Neural cell (in vitro differentiated cells): ENCODE results near the gene SHROOM4.

Experiments
- TAF1 ChIP-seq: IDR thresholded peaks from 2 replicates; pipeline ENCODE4 v1.6.1; 2012; ENCODE audit warnings: low read depth
- TF ChIP-seq, protein P1 (sequence below): IDR thresholded peaks from 2 replicates; pipeline ENCODE4 v1.6.1; 2012; ENCODE audit warnings: borderline replicate concordance
- TF ChIP-seq, protein P2 (sequence below): fragments of 450-650 bp; IDR thresholded peaks from 2 replicates; pipeline ENCODE4 v1.5.1; 2014; ENCODE audit warnings: antibody characterized with exemption, mild to moderate bottlenecking, moderate library complexity; ENCODE audit not compliant: poor library complexity, severe bottlenecking

GRCh38 chrX:50613846-50614245 lies 200.1 kb downstream of the SHROOM4 start:
- TF ChIP-seq, protein P1, sequence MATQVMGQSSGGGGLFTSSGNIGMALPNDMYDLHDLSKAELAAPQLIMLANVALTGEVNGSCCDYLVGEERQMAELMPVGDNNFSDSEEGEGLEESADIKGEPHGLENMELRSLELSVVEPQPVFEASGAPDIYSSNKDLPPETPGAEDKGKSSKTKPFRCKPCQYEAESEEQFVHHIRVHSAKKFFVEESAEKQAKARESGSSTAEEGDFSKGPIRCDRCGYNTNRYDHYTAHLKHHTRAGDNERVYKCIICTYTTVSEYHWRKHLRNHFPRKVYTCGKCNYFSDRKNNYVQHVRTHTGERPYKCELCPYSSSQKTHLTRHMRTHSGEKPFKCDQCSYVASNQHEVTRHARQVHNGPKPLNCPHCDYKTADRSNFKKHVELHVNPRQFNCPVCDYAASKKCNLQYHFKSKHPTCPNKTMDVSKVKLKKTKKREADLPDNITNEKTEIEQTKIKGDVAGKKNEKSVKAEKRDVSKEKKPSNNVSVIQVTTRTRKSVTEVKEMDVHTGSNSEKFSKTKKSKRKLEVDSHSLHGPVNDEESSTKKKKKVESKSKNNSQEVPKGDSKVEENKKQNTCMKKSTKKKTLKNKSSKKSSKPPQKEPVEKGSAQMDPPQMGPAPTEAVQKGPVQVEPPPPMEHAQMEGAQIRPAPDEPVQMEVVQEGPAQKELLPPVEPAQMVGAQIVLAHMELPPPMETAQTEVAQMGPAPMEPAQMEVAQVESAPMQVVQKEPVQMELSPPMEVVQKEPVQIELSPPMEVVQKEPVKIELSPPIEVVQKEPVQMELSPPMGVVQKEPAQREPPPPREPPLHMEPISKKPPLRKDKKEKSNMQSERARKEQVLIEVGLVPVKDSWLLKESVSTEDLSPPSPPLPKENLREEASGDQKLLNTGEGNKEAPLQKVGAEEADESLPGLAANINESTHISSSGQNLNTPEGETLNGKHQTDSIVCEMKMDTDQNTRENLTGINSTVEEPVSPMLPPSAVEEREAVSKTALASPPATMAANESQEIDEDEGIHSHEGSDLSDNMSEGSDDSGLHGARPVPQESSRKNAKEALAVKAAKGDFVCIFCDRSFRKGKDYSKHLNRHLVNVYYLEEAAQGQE = no peak
- TF ChIP-seq TAF1 = no peak
- TF ChIP-seq, protein P2, sequence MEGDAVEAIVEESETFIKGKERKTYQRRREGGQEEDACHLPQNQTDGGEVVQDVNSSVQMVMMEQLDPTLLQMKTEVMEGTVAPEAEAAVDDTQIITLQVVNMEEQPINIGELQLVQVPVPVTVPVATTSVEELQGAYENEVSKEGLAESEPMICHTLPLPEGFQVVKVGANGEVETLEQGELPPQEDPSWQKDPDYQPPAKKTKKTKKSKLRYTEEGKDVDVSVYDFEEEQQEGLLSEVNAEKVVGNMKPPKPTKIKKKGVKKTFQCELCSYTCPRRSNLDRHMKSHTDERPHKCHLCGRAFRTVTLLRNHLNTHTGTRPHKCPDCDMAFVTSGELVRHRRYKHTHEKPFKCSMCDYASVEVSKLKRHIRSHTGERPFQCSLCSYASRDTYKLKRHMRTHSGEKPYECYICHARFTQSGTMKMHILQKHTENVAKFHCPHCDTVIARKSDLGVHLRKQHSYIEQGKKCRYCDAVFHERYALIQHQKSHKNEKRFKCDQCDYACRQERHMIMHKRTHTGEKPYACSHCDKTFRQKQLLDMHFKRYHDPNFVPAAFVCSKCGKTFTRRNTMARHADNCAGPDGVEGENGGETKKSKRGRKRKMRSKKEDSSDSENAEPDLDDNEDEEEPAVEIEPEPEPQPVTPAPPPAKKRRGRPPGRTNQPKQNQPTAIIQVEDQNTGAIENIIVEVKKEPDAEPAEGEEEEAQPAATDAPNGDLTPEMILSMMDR = no peak
